HEK293T (cell line): ENCODE results near the gene TCF21.

ENCODE experiments used
- ARNT ChIP-seq: fragments of 450-650 bp; IDR thresholded peaks from 2 replicates; pipeline ENCODE4 v1.6.1; 2017; ENCODE audit warnings: mild to moderate bottlenecking
- BHLHE40 ChIP-seq: fragments of 450-650 bp; IDR thresholded peaks from 2 replicates; pipeline ENCODE4 v1.6.1; 2016; ENCODE audit warnings: mild to moderate bottlenecking, moderate library complexity, borderline replicate concordance
- CTBP1 ChIP-seq: fragments of 450-650 bp; IDR thresholded peaks from 2 replicates; pipeline ENCODE4 v1.6.1; 2016; ENCODE audit warnings: borderline replicate concordance
- FOXA1 ChIP-seq: fragments of 450-650 bp; IDR thresholded peaks from 2 replicates; pipeline ENCODE4 v1.6.1; 2016; ENCODE audit warnings: mild to moderate bottlenecking
- FOXK2 ChIP-seq: fragments of 450-650 bp; IDR thresholded peaks from 2 replicates; pipeline ENCODE4 v1.6.1; 2016; ENCODE audit warnings: mild to moderate bottlenecking
- FOXM1 ChIP-seq: fragments of 450-650 bp; IDR thresholded peaks from 2 replicates; pipeline ENCODE4 v1.6.1; 2017; ENCODE audit warnings: mild to moderate bottlenecking, borderline replicate concordance
- HDGF ChIP-seq: fragments of 450-650 bp; IDR thresholded peaks from 2 replicates; pipeline ENCODE4 v1.6.1; 2017; ENCODE audit warnings: antibody characterized with exemption, borderline replicate concordance
- L3MBTL2 ChIP-seq: fragments of 450-650 bp; conservative IDR thresholded peaks from 2 replicates; pipeline ENCODE4 v1.6.1; 2016; ENCODE audit warnings: mild to moderate bottlenecking
- LEF1 ChIP-seq: fragments of 450-650 bp; IDR thresholded peaks from 2 replicates; pipeline ENCODE4 v1.6.1; 2017; ENCODE audit warnings: mild to moderate bottlenecking, borderline replicate concordance
- NFRKB ChIP-seq: fragments of 450-650 bp; IDR thresholded peaks from 2 replicates; pipeline ENCODE4 v1.6.1; 2016; ENCODE audit warnings: mild to moderate bottlenecking, moderate library complexity
- SP1 ChIP-seq: fragments of 450-650 bp; IDR thresholded peaks from 2 replicates; pipeline ENCODE4 v1.6.1; 2017
- SUZ12 ChIP-seq: fragments of 450-650 bp; IDR thresholded peaks from 2 replicates; pipeline ENCODE4 v1.6.1; 2016; ENCODE audit warnings: mild to moderate bottlenecking
- TARDBP ChIP-seq: fragments of 450-650 bp; IDR thresholded peaks from 2 replicates; pipeline ENCODE4 v1.6.1; 2016
- ZNF384 ChIP-seq: fragments of 450-650 bp; IDR thresholded peaks from 2 replicates; pipeline ENCODE4 v1.6.1; 2016

GRCh38 chr6:133843098-133843497, 45.8 kb upstream of the TCF21 start:
- TF ChIP-seq SUZ12 (no peak), BHLHE40 (no peak), NFRKB (no peak), FOXK2 (no peak), FOXM1 (no peak), SP1 (no peak), FOXA1 (no peak), L3MBTL2 (no peak), ARNT (no peak), CTBP1 (no peak), ZNF384 (no peak), HDGF (no peak), TARDBP (no peak), LEF1 (no peak)
